ENCODE measurements around the gene IGSF23. TPM values are rescaled to one million over a fixed set of nuclear protein-coding genes. Genes with fewer than 3 reads are reported as not detected.

IGSF23 gene
- polyA plus RNA-seq, 3 donors, result 0.23 to 0.46 (median 0.44) TPM

GRCh38 chr19:44673510-44673909, 60.1 kb downstream of the IGSF23 start:
- intact Hi-C loops (cut with micrococcal nuclease), result no loop called here

GRCh38 chr19:44675521-44675920, 62.2 kb downstream of the IGSF23 start:
- Mint-ChIP-seq H3K36me3 (peaks cover 0 to 3% of the 10 kb centered on the region in 2 donors), H3K4me1 (peaks cover 7% of the 10 kb centered on the region), H3K4me3 (no peak overlapping the region), H3K27me3 (ENCODE audit: low read depth in 3 of 3) (peaks cover 0 to 8% (median 5%) of the 10 kb centered on the region in 3 donors), H3K9me3 (peaks cover 0 to 4% (median 0%) of the 10 kb centered on the region in 7 donors), H3K27ac (peak overlapping the region in 1 of 7 donors; percentile 66)
- H3K27ac ChIP-seq (ENCODE audit: low read depth in 1 of 2, low read length in 2 of 2), result no peak overlapping the region
- H3K4me3 ChIP-seq (replicated peaks in 1 of 3; ENCODE audit: low read depth in 2 of 3, low read length in 3 of 3), result no peak overlapping the region
- H3K79me2 ChIP-seq (ENCODE audit: insufficient read depth, low read length), result no peaks in the 10 kb centered on the region
- intact Hi-C loops (cut with micrococcal nuclease), result no loop called here
- peaks cover 6 to 13% of the 10 kb centered on the region in 2 donors for H3K4me1 ChIP-seq (ENCODE audit: control insufficient read depth in 1 of 2, insufficient read depth in 2 of 2, low read length in 2 of 2)
- 96% methylated on average over 6 of the region's 6 CpGs for WGBS (ENCODE audit: insufficient coverage)
- no peak overlapping the region for H3K9ac ChIP-seq (ENCODE audit: insufficient read depth, low read length, poor library complexity, severe bottlenecking)
- H3K36me3 ChIP-seq (replicated peaks in 1 of 2; ENCODE audit: control insufficient read depth in 1 of 2, insufficient read depth in 2 of 2, low read length in 2 of 2), result no peaks in the 10 kb centered on the region
- no peaks in the 10 kb centered on the region for H4K20me1 ChIP-seq (ENCODE audit: insufficient read depth, low read length)
- no peaks in the 10 kb centered on the region for H3K9me3 ChIP-seq (replicated peaks in 1 of 2; ENCODE audit: control insufficient read depth in 1 of 2, insufficient read depth in 1 of 2, low read length in 2 of 2)
- H3K4me2 ChIP-seq (replicated peaks; ENCODE audit: extremely low read depth, low read length, poor library complexity, severe bottlenecking), result no peak overlapping the region
- H2AFZ ChIP-seq (ENCODE audit: insufficient read depth, low read depth, low read length, poor library complexity, severe bottlenecking), result no peak overlapping the region
- H3K27me3 ChIP-seq (ENCODE audit: control insufficient read depth in 2 of 2, insufficient read depth in 2 of 2, low read length in 2 of 2), result no peaks in the 10 kb centered on the region
- no peak for TF ChIP-seq CTCF (IDR thresholded peaks at IDR 0.05)
- DNase-seq, result no peak

More at GRCh38 chr19:44673510-44673909, 60.1 kb downstream of the IGSF23 start:
- peaks cover 6 to 13% of the 10 kb centered on the region in 2 donors for H3K4me1 ChIP-seq (ENCODE audit: control insufficient read depth in 1 of 2, insufficient read depth in 2 of 2, low read length in 2 of 2)
- no peak for TF ChIP-seq CTCF (IDR thresholded peaks at IDR 0.05)
- DNase-seq, result no peak
- no peaks in the 10 kb centered on the region for H3K9me3 ChIP-seq (replicated peaks in 1 of 2; ENCODE audit: control insufficient read depth in 1 of 2, insufficient read depth in 1 of 2, low read length in 2 of 2)
- Mint-ChIP-seq H3K4me1 (peaks cover 7% of the 10 kb centered on the region), H3K27me3 (ENCODE audit: low read depth in 3 of 3) (peaks cover 2 to 8% (median 7%) of the 10 kb centered on the region in 3 donors), H3K27ac (no peak overlapping the region), H3K36me3 (no peaks in the 10 kb centered on the region), H3K4me3 (no peak overlapping the region), H3K9me3 (peaks cover 0 to 4% (median 0%) of the 10 kb centered on the region in 7 donors)
- H3K79me2 ChIP-seq (ENCODE audit: insufficient read depth, low read length), result no peaks in the 10 kb centered on the region
- no peak overlapping the region for H2AFZ ChIP-seq (ENCODE audit: insufficient read depth, low read depth, low read length, poor library complexity, severe bottlenecking)
- no peaks in the 10 kb centered on the region for H4K20me1 ChIP-seq (ENCODE audit: insufficient read depth, low read length)
- no peak overlapping the region for H3K4me2 ChIP-seq (replicated peaks; ENCODE audit: extremely low read depth, low read length, poor library complexity, severe bottlenecking)
- 100% methylated on average over 2 of the region's 4 CpGs for WGBS (ENCODE audit: insufficient coverage)
- H3K4me3 ChIP-seq (replicated peaks in 1 of 3; ENCODE audit: low read depth in 2 of 3, low read length in 3 of 3), result no peak overlapping the region
- H3K9ac ChIP-seq (ENCODE audit: insufficient read depth, low read length, poor library complexity, severe bottlenecking), result no peak overlapping the region
- no peaks in the 10 kb centered on the region for H3K27me3 ChIP-seq (ENCODE audit: control insufficient read depth in 2 of 2, insufficient read depth in 2 of 2, low read length in 2 of 2)
- H3K27ac ChIP-seq (ENCODE audit: low read depth in 1 of 2, low read length in 2 of 2), result no peak overlapping the region
- H3K36me3 ChIP-seq (replicated peaks in 1 of 2; ENCODE audit: control insufficient read depth in 1 of 2, insufficient read depth in 2 of 2, low read length in 2 of 2), result no peaks in the 10 kb centered on the region
